GM23338 (cell line): ENCODE measurements around the gene CCR7. TPM values are rescaled to one million over a fixed set of nuclear protein-coding genes. Genes with fewer than 3 reads are reported as not detected.

Source experiments
- ATAC-seq: fragments of 200-7000 bp; cut with Tn5 transposase; 3 replicates; pipeline ENCODE4 v1.9.1; 2020
- DNase-seq: peaks from one replicate; pipeline ENCODE4 v3.0.0-alpha.2; 2015; ENCODE audit warnings: low spot score
- H2AFZ ChIP-seq: fragments of 200-600 bp; sonication (generic); 2 replicates; pipeline ENCODE4 v1.8.0; 2016; ENCODE audit warnings: antibody characterized with exemption, mild to moderate bottlenecking, moderate library complexity
- H3F3A ChIP-seq: fragments of 200-600 bp; sonication (generic); replicated peaks from 2 replicates; pipeline ENCODE4 v1.8.0; 2017; ENCODE audit warnings: antibody characterized with exemption, mixed run types, low read depth
- H3K27ac ChIP-seq: fragments of 200-600 bp; sonication (generic); 2 replicates; pipeline ENCODE4 v1.6.1; 2016; ENCODE audit warnings: low read depth
- H3K27me3 ChIP-seq: fragments of 200-600 bp; sonication (generic); 2 replicates; pipeline ENCODE4 v1.8.0; 2016; ENCODE audit warnings: mild to moderate bottlenecking, mixed run types, moderate library complexity; ENCODE audit not compliant: insufficient read depth
- H3K36me3 ChIP-seq: fragments of 200-600 bp; sonication (generic); 2 replicates; pipeline ENCODE4 v1.8.0; 2016; ENCODE audit warnings: mild to moderate bottlenecking; ENCODE audit not compliant: insufficient read depth
- H3K4me1 ChIP-seq: fragments of 200-600 bp; sonication (generic); 2 replicates; pipeline ENCODE4 v1.8.0; 2016; ENCODE audit warnings: mild to moderate bottlenecking, moderate library complexity; ENCODE audit not compliant: insufficient read depth
- H3K4me2 ChIP-seq: fragments of 200-600 bp; sonication (generic); 2 replicates; pipeline ENCODE4 v1.7.1; 2017; ENCODE audit warnings: mixed run types
- H3K4me3 ChIP-seq: fragments of 200-600 bp; sonication (generic); 2 replicates; pipeline ENCODE4 v1.6.1; 2016; ENCODE audit warnings: mixed run types
- H3K79me2 ChIP-seq: fragments of 200-600 bp; sonication (generic); replicated peaks from 2 replicates; pipeline ENCODE4 v1.8.0; 2017; ENCODE audit warnings: mild to moderate bottlenecking; ENCODE audit not compliant: insufficient read depth
- H3K9me2 ChIP-seq: fragments of 200-600 bp; sonication (generic); 2 replicates; pipeline ENCODE4 v1.8.0; 2017; ENCODE audit not compliant: insufficient read depth
- H4K20me1 ChIP-seq: fragments of 200-600 bp; sonication (generic); replicated peaks from 2 replicates; pipeline ENCODE4 v1.8.0; 2017; ENCODE audit warnings: mild to moderate bottlenecking; ENCODE audit not compliant: insufficient read depth
- H3K27ac Mint-ChIP-seq: 2 replicates; pipeline ENCODE4 v1.8.0; 2020; ENCODE audit warnings: inconsistent platforms, mild to moderate bottlenecking, moderate library complexity, mixed read lengths
- H3K27me3 Mint-ChIP-seq: 3 replicates; pipeline ENCODE4 v1.8.0; 2022; ENCODE audit warnings: low read depth, mild to moderate bottlenecking, moderate library complexity, mixed read lengths, inconsistent platforms; ENCODE audit not compliant: insufficient read depth, poor library complexity
- H3K36me3 Mint-ChIP-seq: 3 replicates; pipeline ENCODE4 v1.8.0; 2021; ENCODE audit warnings: low read depth, mild to moderate bottlenecking, inconsistent platforms, moderate library complexity, mixed read lengths
- H3K4me1 Mint-ChIP-seq: 3 replicates; pipeline ENCODE4 v1.8.0; 2020; ENCODE audit warnings: mild to moderate bottlenecking, inconsistent platforms, mixed read lengths
- H3K4me3 Mint-ChIP-seq: 3 replicates; pipeline ENCODE4 v1.8.0; 2021; ENCODE audit warnings: moderate library complexity, mild to moderate bottlenecking, inconsistent platforms, mixed read lengths
- H3K9me3 Mint-ChIP-seq: 3 replicates; pipeline ENCODE4 v1.8.0; 2020; ENCODE audit warnings: moderate library complexity, mild to moderate bottlenecking, inconsistent platforms, mixed read lengths
- CREB1 ChIP-seq: fragments of 250-450 bp; sonication (Bioruptor Pico); IDR thresholded peaks from 2 replicates; pipeline ENCODE4 v1.5.0; 2020; ENCODE audit warnings: low read depth, mild to moderate bottlenecking, moderate library complexity
- ETS1 ChIP-seq: IDR thresholded peaks from 2 replicates; pipeline ENCODE4 v1.6.1; 2016; ENCODE audit warnings: antibody characterized with exemption
- EZH2 ChIP-seq: fragments of 200-600 bp; sonication (generic); IDR thresholded peaks from one replicate; pipeline ENCODE4 v1.8.0; 2017; ENCODE audit warnings: antibody characterized with exemption, mild to moderate bottlenecking, low read depth; ENCODE audit not compliant: unreplicated experiment
- EZH2phosphoT487 ChIP-seq: fragments of 200-600 bp; sonication (generic); IDR thresholded peaks from one replicate; pipeline ENCODE4 v1.8.1; 2018; ENCODE audit warnings: antibody characterized with exemption; ENCODE audit not compliant: unreplicated experiment
- JUNB ChIP-seq: IDR thresholded peaks from one replicate; pipeline ENCODE4 v1.6.1; 2016; ENCODE audit warnings: antibody characterized with exemption; ENCODE audit not compliant: unreplicated experiment
- NANOG ChIP-seq: IDR thresholded peaks from 2 replicates; pipeline ENCODE4 v1.6.1; 2016; ENCODE audit warnings: antibody characterized with exemption, borderline replicate concordance
- POLR2AphosphoS5 ChIP-seq: IDR thresholded peaks from 2 replicates; pipeline ENCODE4 v1.6.1; 2016; ENCODE audit warnings: antibody characterized with exemption, low read depth
- STAT1 ChIP-seq: IDR thresholded peaks from one replicate; pipeline ENCODE4 v1.6.1; 2016; ENCODE audit warnings: antibody characterized with exemption; ENCODE audit not compliant: unreplicated experiment
- ZNF114 ChIP-seq: fragments of 250-450 bp; sonication (Bioruptor Pico); IDR thresholded peaks from 2 replicates; pipeline ENCODE4 v1.5.0; 2020; ENCODE audit warnings: mild to moderate bottlenecking, moderate library complexity
- ZNF331 ChIP-seq: fragments of 250-450 bp; sonication (Bioruptor Pico); IDR thresholded peaks from 2 replicates; pipeline ENCODE4 v1.5.0; 2020; ENCODE audit warnings: low read depth, mild to moderate bottlenecking, moderate library complexity
- polyA plus RNA-seq: library from polyadenylated mRNA; unstranded; fragments of >200 nt; fragmentation: Nextera tagmentation; extraction: Ambion mirVana; gene quantifications from 2 replicates; pipeline ENCODE4 v1.2.1, GENCODE V29; 2016
- total RNA-seq: library from RNA; depleted of rRNA; stranded (reverse); fragments of >200 nt; shearing (Covaris generic); gene quantifications from 2 replicates; pipeline ENCODE4 v1.2.3, GENCODE V29; 2014
- TF ChIP-seq, protein P1 (sequence below): fragments of 250-450 bp; sonication (Bioruptor Pico); IDR thresholded peaks from 2 replicates; pipeline ENCODE4 v1.5.0; 2020; ENCODE audit warnings: mild to moderate bottlenecking, moderate library complexity
- TF ChIP-seq, protein P2 (sequence below): IDR thresholded peaks from one replicate; pipeline ENCODE4 v1.6.1; 2018; ENCODE audit warnings: antibody characterized with exemption; ENCODE audit not compliant: unreplicated experiment

The CCR7 gene
- total and polyA plus RNA-seq, 2 experiments from 2014 or later = 0.37 to 0.59 TPM

DNA sequence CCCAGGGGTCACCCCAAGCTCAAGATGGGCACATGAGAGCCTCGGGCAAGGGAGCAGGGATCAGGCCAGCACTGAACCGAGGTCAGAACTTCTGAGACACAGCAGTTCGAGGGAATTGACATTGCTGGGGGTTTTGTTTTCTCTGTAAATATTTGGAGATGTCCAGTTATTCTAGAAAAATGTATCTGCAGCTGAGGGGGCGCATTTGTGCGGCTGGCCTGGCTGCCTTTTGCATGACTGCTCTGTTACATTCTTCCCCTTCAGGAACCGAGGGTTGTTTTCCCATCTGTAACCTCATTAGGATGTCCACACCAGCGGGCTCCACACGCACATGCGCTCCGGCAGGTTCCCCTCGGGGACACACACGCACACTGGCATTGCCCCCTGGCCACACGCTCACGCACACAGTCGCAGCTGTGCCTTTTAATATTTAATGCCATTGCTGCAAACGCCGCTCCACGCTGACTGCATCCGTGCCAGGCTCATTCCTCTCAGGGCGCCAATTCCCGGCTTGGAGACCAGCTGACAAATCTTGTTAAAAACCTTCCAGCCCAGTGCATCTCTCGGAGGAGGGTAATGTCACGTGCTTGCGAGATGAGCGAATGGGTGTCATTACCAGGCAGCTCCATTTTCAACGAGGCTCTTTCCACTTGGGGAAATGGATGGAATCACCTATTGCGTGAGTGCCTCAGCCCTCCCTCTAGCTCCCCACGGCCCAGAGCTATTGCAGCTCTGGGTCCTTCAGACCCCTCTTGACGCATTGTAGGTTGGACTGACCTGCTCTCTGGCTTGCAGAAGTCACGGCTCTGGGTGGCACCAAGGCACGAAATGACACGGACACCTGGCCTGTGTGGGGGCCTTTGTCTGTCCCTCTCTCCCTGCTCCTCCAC lies 13.1 kb downstream of the CCR7 start:
- no peak for DNase-seq
- no peak overlapping the region; the same call in 1 of the 2 replicates for H2AFZ ChIP-seq

More for the DNA sequence above, 13.1 kb downstream of the CCR7 start:
- Mint-ChIP-seq H3K4me3 (no peak overlapping the region), H3K36me3 (no peaks in the 10 kb centered on the region), H3K27me3 (peaks cover 22% of the 10 kb centered on the region), H3K9me3 (no peaks in the 10 kb centered on the region), H3K4me1 (peaks cover 14% of the 10 kb centered on the region), H3K27ac (no peak overlapping the region)
- H3F3A ChIP-seq = no peaks in the 10 kb centered on the region
- H3K79me2 ChIP-seq = no peaks in the 10 kb centered on the region
- H3K9me2 ChIP-seq = no peaks in the 10 kb centered on the region
- H3K36me3 ChIP-seq = no peaks in the 10 kb centered on the region
- TF ChIP-seq CREB1 (CRISPR knock-in tag) (no peak), STAT1 (no peak), POLR2AphosphoS5 (no peak), NANOG (no peak), EZH2 (no peak), ETS1 (no peak), JUNB (no peak), ZNF331 (CRISPR knock-in tag) (no peak), EZH2phosphoT487 (no peak), ZNF114 (CRISPR knock-in tag) (no peak)
- TF ChIP-seq, protein P1, sequence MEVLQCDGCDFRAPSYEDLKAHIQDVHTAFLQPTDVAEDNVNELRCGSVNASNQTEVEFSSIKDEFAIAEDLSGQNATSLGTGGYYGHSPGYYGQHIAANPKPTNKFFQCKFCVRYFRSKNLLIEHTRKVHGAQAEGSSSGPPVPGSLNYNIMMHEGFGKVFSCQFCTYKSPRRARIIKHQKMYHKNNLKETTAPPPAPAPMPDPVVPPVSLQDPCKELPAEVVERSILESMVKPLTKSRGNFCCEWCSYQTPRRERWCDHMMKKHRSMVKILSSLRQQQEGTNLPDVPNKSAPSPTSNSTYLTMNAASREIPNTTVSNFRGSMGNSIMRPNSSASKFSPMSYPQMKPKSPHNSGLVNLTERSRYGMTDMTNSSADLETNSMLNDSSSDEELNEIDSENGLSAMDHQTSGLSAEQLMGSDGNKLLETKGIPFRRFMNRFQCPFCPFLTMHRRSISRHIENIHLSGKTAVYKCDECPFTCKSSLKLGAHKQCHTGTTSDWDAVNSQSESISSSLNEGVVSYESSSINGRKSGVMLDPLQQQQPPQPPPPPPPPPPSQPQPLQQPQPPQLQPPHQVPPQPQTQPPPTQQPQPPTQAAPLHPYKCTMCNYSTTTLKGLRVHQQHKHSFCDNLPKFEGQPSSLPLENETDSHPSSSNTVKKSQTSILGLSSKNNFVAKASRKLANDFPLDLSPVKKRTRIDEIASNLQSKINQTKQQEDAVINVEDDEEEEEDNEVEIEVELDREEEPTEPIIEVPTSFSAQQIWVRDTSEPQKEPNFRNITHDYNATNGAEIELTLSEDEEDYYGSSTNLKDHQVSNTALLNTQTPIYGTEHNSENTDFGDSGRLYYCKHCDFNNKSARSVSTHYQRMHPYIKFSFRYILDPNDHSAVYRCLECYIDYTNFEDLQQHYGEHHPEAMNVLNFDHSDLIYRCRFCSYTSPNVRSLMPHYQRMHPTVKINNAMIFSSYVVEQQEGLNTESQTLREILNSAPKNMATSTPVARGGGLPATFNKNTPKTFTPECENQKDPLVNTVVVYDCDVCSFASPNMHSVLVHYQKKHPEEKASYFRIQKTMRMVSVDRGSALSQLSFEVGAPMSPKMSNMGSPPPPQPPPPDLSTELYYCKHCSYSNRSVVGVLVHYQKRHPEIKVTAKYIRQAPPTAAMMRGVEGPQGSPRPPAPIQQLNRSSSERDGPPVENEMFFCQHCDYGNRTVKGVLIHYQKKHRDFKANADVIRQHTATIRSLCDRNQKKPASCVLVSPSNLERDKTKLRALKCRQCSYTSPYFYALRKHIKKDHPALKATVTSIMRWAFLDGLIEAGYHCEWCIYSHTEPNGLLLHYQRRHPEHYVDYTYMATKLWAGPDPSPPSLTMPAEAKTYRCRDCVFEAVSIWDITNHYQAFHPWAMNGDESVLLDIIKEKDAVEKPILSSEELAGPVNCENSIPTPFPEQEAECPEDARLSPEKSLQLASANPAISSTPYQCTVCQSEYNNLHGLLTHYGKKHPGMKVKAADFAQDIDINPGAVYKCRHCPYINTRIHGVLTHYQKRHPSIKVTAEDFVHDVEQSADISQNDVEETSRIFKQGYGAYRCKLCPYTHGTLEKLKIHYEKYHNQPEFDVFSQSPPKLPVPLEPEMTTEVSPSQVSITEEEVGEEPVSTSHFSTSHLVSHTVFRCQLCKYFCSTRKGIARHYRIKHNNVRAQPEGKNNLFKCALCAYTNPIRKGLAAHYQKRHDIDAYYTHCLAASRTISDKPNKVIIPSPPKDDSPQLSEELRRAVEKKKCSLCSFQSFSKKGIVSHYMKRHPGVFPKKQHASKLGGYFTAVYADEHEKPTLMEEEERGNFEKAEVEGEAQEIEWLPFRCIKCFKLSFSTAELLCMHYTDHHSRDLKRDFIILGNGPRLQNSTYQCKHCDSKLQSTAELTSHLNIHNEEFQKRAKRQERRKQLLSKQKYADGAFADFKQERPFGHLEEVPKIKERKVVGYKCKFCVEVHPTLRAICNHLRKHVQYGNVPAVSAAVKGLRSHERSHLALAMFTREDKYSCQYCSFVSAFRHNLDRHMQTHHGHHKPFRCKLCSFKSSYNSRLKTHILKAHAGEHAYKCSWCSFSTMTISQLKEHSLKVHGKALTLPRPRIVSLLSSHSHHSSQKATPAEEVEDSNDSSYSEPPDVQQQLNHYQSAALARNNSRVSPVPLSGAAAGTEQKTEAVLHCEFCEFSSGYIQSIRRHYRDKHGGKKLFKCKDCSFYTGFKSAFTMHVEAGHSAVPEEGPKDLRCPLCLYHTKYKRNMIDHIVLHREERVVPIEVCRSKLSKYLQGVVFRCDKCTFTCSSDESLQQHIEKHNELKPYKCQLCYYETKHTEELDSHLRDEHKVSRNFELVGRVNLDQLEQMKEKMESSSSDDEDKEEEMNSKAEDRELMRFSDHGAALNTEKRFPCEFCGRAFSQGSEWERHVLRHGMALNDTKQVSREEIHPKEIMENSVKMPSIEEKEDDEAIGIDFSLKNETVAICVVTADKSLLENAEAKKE (CRISPR knock-in tag) = no peak
- TF ChIP-seq, protein P2, sequence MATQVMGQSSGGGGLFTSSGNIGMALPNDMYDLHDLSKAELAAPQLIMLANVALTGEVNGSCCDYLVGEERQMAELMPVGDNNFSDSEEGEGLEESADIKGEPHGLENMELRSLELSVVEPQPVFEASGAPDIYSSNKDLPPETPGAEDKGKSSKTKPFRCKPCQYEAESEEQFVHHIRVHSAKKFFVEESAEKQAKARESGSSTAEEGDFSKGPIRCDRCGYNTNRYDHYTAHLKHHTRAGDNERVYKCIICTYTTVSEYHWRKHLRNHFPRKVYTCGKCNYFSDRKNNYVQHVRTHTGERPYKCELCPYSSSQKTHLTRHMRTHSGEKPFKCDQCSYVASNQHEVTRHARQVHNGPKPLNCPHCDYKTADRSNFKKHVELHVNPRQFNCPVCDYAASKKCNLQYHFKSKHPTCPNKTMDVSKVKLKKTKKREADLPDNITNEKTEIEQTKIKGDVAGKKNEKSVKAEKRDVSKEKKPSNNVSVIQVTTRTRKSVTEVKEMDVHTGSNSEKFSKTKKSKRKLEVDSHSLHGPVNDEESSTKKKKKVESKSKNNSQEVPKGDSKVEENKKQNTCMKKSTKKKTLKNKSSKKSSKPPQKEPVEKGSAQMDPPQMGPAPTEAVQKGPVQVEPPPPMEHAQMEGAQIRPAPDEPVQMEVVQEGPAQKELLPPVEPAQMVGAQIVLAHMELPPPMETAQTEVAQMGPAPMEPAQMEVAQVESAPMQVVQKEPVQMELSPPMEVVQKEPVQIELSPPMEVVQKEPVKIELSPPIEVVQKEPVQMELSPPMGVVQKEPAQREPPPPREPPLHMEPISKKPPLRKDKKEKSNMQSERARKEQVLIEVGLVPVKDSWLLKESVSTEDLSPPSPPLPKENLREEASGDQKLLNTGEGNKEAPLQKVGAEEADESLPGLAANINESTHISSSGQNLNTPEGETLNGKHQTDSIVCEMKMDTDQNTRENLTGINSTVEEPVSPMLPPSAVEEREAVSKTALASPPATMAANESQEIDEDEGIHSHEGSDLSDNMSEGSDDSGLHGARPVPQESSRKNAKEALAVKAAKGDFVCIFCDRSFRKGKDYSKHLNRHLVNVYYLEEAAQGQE = no peak
- no peak overlapping the region for H3K4me2 ChIP-seq
- no peak overlapping the region for H3K4me3 ChIP-seq
- ATAC-seq = no peak
- no peaks in the 10 kb centered on the region; the same call in 1 of the 2 replicates for H3K4me1 ChIP-seq
- H4K20me1 ChIP-seq = no peaks in the 10 kb centered on the region
- H3K27me3 ChIP-seq = no peaks in the 10 kb centered on the region
- H3K27ac ChIP-seq = no peak overlapping the region
